Epithelial cell of esophagus (primary cell): ENCODE results near the gene RPUSD1.

ENCODE experiments used
- DNase-seq: peaks from one replicate; pipeline ENCODE4 v3.0.0; 2010; ENCODE audit warnings: low read depth
- H3K4me3 ChIP-seq: 2 replicates; pipeline ENCODE4 v1.5.1; 2011; ENCODE audit warnings: mild to moderate bottlenecking, low read length, control low read depth
- TF ChIP-seq, protein P1 (sequence below): IDR thresholded peaks from 2 replicates; pipeline ENCODE4 v1.5.1; 2011; ENCODE audit warnings: low read depth, mild to moderate bottlenecking, low read length, control low read depth, inconsistent platforms; ENCODE audit not compliant: insufficient read depth; ENCODE audit errors: missing control alignments

RPUSD1 gene

DNA sequence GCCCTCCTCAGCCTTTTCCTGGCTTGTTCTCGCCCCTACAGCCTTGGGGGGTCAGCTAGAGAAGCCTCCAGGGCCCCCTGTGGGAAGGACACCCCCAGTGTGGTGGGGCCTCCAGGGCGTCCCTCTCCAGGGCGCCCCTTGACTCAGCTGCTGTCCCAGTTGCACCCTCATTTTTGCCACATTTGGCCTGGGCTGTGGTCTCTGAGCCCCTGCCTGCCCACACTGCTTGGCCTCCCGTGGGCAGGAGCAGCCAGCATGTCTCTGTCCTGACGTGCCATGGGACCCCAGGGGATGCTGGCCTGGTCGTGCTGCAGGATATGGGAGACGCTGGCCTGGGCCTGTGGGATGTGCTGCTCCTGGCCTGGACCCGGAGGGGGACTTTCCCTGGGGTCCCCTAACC is 5.2 kb upstream of the RPUSD1 start:
- DNase-seq: no peak
- H3K4me3 ChIP-seq: no peak overlapping the region
- TF ChIP-seq, protein P1, sequence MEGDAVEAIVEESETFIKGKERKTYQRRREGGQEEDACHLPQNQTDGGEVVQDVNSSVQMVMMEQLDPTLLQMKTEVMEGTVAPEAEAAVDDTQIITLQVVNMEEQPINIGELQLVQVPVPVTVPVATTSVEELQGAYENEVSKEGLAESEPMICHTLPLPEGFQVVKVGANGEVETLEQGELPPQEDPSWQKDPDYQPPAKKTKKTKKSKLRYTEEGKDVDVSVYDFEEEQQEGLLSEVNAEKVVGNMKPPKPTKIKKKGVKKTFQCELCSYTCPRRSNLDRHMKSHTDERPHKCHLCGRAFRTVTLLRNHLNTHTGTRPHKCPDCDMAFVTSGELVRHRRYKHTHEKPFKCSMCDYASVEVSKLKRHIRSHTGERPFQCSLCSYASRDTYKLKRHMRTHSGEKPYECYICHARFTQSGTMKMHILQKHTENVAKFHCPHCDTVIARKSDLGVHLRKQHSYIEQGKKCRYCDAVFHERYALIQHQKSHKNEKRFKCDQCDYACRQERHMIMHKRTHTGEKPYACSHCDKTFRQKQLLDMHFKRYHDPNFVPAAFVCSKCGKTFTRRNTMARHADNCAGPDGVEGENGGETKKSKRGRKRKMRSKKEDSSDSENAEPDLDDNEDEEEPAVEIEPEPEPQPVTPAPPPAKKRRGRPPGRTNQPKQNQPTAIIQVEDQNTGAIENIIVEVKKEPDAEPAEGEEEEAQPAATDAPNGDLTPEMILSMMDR: no peak

DNA sequence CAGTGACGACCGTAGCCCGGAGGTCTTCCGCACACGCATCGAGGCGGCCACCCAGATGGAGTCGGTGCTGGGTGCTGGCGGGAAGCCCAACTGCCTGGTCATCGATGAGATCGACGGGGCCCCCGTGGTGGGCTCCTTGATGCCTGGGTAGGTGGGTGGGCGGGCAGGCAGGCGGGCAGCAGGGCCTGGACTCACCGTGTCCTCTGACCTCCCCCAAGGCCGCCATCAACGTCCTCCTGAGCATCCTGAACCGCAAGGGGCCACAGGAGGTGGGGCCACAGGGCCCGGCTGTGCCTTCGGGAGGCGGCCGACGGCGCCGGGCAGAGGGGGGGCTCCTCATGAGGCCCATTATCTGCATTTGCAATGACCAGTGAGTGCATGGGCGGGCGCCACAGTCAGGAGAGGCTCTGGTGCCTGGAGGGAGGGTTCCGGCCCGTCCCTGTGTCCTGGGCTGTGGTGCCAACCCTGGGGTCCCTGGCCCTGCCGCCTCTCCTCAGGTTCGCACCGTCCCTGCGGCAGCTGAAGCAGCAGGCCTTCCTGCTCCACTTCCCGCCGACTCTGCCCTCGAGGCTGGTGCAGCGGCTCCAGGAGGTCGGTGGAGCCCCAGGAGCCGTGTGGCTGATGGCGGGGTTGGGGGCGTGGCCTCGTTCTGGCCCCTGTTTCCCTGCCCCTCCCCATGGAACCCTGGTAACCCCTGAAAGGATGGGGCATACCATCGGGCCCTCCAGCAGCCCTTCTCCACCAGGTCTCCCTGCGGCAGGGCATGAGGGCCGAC is 4.2 kb upstream of the RPUSD1 start:
- DNase-seq: no peak
- TF ChIP-seq, protein P1: no peak
- no peak overlapping the region for H3K4me3 ChIP-seq

DNA sequence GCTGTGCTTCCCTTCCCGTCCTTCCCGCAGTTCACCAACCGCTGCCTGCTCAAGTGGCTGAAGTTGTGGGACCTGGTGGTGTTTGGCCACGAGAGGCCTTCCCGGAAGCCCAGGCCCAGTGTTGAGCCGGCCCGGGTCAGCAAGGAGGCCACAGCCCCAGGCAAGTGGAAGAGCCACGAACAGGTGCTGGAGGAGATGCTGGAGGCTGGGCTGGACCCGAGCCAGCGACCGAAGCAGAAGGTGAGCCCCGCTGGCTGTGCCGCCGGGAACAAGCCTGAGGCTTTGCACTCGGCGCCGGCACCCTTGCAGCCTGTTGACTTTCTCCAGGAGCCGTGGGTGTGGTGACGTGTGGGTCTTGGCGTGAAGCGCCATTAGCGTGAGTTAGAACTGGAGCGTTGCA is 3.0 kb upstream of the RPUSD1 start:
- TF ChIP-seq, protein P1: no peak
- no peak overlapping the region for H3K4me3 ChIP-seq
- DNase-seq: no peak

DNA sequence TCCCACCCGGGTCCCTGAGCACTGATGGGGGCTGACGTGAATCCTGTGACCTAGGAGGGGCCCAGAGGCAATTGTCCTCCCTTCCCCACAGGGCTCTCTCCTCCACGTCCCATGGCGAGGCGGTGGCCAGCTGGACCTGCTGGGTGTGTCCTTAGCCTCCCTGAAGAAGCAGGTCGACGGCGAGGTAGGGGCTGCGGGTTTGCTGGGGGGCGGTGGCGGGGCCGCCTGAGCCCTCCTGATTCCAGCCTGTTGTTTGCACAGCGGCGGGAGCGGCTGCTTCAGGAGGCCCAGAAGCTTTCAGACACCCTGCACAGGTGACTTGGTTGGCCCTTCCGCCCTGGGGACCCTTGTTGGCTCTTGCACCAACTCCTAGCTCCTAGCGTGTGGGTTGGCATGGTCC is 1.9 kb upstream of the RPUSD1 start:
- no peak overlapping the region for H3K4me3 ChIP-seq
- DNase-seq: no peak
- TF ChIP-seq, protein P1: no peak

DNA sequence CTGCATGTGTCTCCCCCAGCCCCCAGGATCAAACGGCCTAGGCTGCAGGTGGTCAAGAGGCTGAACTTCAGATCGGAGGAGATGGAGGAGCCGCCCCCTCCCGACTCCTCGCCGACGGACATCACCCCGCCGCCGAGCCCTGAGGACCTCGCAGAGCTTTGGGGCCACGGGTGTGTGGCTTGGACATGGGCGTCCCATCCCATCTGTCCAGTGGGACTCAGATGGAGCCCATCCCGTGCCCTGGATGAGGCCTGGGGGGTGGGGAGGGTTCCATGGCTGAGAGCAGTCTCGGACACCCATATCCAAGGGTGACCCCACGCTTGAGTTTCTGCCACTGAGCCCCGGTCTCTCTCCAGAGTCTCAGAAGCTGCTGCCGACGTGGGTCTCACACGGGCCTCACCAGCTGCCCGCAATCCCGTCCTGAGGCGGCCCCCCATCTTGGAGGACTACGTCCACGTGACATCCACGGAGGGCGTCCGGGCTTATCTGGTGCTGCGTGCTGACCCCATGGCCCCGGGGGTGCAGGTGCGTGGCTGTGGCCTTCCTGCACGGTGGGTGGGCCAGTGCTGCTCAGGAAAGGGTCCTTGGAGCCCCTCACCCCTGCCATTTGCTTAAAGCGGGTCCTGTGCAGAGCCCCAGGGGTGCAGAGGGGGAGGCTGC is 1.1 kb upstream of the RPUSD1 start:
- H3K4me3 ChIP-seq: peak overlapping the region; percentile 71
- TF ChIP-seq, protein P1: no peak
- DNase-seq: no peak

DNA sequence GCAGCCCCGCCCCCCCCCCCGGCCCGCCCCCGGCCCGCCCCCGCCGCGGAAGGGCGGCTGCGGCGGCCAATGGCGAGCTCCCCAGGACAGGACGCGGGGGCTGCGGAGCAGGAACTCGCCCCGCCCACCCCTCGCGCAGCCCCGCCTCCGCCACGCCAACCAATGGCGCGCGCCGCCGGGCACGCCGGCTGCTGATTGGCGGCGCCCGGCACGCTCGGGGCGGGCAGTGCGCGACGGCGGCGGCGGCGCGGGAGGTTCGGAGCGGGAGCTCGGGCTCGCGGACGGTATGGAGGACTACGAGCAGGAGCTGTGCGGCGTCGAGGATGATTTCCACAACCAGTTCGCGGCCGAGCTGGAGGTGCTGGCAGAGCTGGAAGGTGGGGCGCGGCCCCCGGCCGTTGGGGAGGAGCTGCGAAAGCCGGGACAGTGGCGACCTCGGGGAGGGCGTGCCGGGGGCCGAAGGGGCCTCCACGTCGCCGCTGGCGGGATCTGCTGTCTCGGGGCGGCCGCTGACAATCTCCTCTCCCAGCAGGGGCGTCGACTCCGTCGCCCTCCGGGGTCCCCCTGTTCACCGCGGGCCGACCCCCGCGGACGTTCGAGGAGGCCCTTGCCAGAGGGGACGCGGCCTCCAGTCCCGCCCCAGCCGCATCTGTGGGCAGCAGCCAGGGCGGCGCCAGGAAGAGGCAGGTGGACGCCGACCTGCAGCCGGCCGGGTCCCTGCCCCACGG is 382 bp upstream of the RPUSD1 start, which contains the start of gene CHTF18:
Gene CHTF18 (plus strand): TSS at position 222 of the 728 bp plus-strand sequence. CDS start 65 bp downstream, at position 287.
- TF ChIP-seq, protein P1: no peak

More for the DNA sequence above, 382 bp upstream of the RPUSD1 start, which contains the start of gene CHTF18:
- peak; percentile 95 for DNase-seq
- H3K4me3 ChIP-seq: peak within 1 kb of the TSS; percentile 90
